IMR-90 (cell line): Measurements from ENCODE around the gene KLHDC10. TPM values are rescaled to one million over a fixed set of nuclear protein-coding genes. Genes with fewer than 3 reads are reported as not detected.

Experiments used
- ATAC-seq: fragments of 200-7000 bp; cut with Tn5 transposase; 2 replicates; pipeline ENCODE4 v1.9.1; 2020; ENCODE audit warnings: low read depth, mild to moderate bottlenecking, moderate library complexity
- BruUV-seq: library from RNA; stranded (reverse); fragments of 400-500 nt; replicated peaks from 2 replicates; lab custom pipeline; 2021; lab: Mats Ljungman, UMichigan
- CTCF ChIA-PET: fragments of 300-600 bp; formaldehyde crosslinking; extraction: SDS; loops from one replicate; lab custom pipeline; 2021; ENCODE audit warnings: antibody characterized with exemption; lab: Yijun Ruan, JAX
- POLR2A ChIA-PET: fragments of 300-600 bp; sonication (Branson Sonifier 250); formaldehyde crosslinking; loops from one replicate; lab custom pipeline; 2022; ENCODE audit warnings: antibody characterized with exemption; ENCODE audit not compliant: unreplicated experiment; lab: Charles Lee
- DNase-seq: peaks from one replicate; pipeline ENCODE4 v3.0.0; 2013
- H2AFZ ChIP-seq: replicated peaks from 2 replicates; pipeline ENCODE3; 2013; ENCODE audit warnings: low read length, mild to moderate bottlenecking; ENCODE audit not compliant: poor library complexity
- H2AK5ac ChIP-seq: 2 replicates; pipeline ENCODE4 v1.6.1; 2013; ENCODE audit warnings: low read depth, low read length, inconsistent platforms
- H2AK9ac ChIP-seq: replicated peaks from 2 replicates; pipeline ENCODE3; 2013; ENCODE audit warnings: mild to moderate bottlenecking, low read depth, low read length, moderate library complexity; ENCODE audit not compliant: poor library complexity
- H2BK120ac ChIP-seq: 2 replicates; pipeline ENCODE4 v1.6.1; 2013; ENCODE audit warnings: low read depth, low read length, inconsistent platforms
- H2BK15ac ChIP-seq: 3 replicates; pipeline ENCODE4 v1.6.1; 2013; ENCODE audit warnings: low read depth, low read length, inconsistent platforms
- H2BK20ac ChIP-seq: 2 replicates; pipeline ENCODE4 v1.6.1; 2013; ENCODE audit warnings: low read depth, mild to moderate bottlenecking, inconsistent platforms, low read length, moderate library complexity
- H2BK5ac ChIP-seq: 2 replicates; pipeline ENCODE4 v1.6.1; 2013; ENCODE audit warnings: mild to moderate bottlenecking, low read depth, low read length, inconsistent platforms; ENCODE audit not compliant: poor library complexity, severe bottlenecking
- H3K14ac ChIP-seq: replicated peaks from 2 replicates; pipeline ENCODE4 v1.6.1; 2013; ENCODE audit warnings: low read depth, low read length, inconsistent platforms
- H3K18ac ChIP-seq: 2 replicates; pipeline ENCODE4 v1.6.1; 2013; ENCODE audit warnings: low read depth, low read length, control low read depth
- H3K23ac ChIP-seq: 2 replicates; pipeline ENCODE4 v1.6.1; 2013; ENCODE audit warnings: low read depth, low read length, inconsistent platforms
- H3K27ac ChIP-seq: 2 replicates; pipeline ENCODE4 v1.5.1; 2013; ENCODE audit warnings: mild to moderate bottlenecking, control low read depth, low read length; ENCODE audit not compliant: insufficient read depth
- H3K27me3 ChIP-seq: 2 replicates; pipeline ENCODE4 v1.6.1; 2013; ENCODE audit warnings: low read length; ENCODE audit not compliant: control insufficient read depth, insufficient read depth
- H3K36me3 ChIP-seq: 2 replicates; pipeline ENCODE4 v1.6.1; 2013; ENCODE audit warnings: low read length, mixed read lengths; ENCODE audit not compliant: control insufficient read depth, insufficient read depth
- H3K4ac ChIP-seq: 2 replicates; pipeline ENCODE4 v1.6.1; 2013; ENCODE audit warnings: low read depth, low read length, inconsistent platforms
- H3K4me1 ChIP-seq: 2 replicates; pipeline ENCODE4 v1.6.1; 2013; ENCODE audit warnings: low read length, mixed read lengths; ENCODE audit not compliant: control insufficient read depth, insufficient read depth
- H3K4me2 ChIP-seq: 2 replicates; pipeline ENCODE4 v1.6.1; 2013; ENCODE audit warnings: low read depth, mild to moderate bottlenecking, control low read depth, low read length, moderate library complexity
- H3K4me3 ChIP-seq: 2 replicates; pipeline ENCODE4 v1.5.1; 2013; ENCODE audit warnings: low read depth, mild to moderate bottlenecking, control low read depth, low read length, moderate library complexity; ENCODE audit not compliant: insufficient read depth
- H3K56ac ChIP-seq: 2 replicates; pipeline ENCODE4 v1.6.1; 2013; ENCODE audit warnings: low read length, inconsistent platforms; ENCODE audit not compliant: insufficient read depth; ENCODE audit errors: extremely low read depth
- H3K79me1 ChIP-seq, 2 experiments: 2 replicates each; pipeline ENCODE4 v1.6.1; 2013; ENCODE audit warnings: low read length in 2 of 2, inconsistent platforms in 1 of 2, low read depth in 1 of 2
- H3K9ac ChIP-seq: 2 replicates; pipeline ENCODE4 v1.6.1; 2013; ENCODE audit warnings: low read depth, low read length, control low read depth
- H3K9me1 ChIP-seq: 2 replicates; pipeline ENCODE4 v1.6.1; 2013; ENCODE audit warnings: low read length, inconsistent platforms; ENCODE audit not compliant: insufficient read depth
- H3K9me3 ChIP-seq: 2 replicates; pipeline ENCODE4 v1.6.1; 2013; ENCODE audit warnings: low read length; ENCODE audit not compliant: control insufficient read depth, insufficient read depth
- H4K20me1 ChIP-seq: 2 replicates; pipeline ENCODE4 v1.6.1; 2013; ENCODE audit warnings: low read length, inconsistent platforms; ENCODE audit not compliant: insufficient read depth
- H4K5ac ChIP-seq: 2 replicates; pipeline ENCODE4 v1.6.1; 2013; ENCODE audit warnings: mild to moderate bottlenecking, low read depth, low read length, control low read depth
- H4K8ac ChIP-seq, 2 experiments: 2 replicates each; pipeline ENCODE4 v1.6.1; 2013; ENCODE audit warnings: low read depth in 2 of 2, low read length in 2 of 2, control low read depth in 1 of 2, inconsistent platforms in 1 of 2
- H4K91ac ChIP-seq: 2 replicates; pipeline ENCODE4 v1.6.1; 2013; ENCODE audit warnings: low read depth, low read length, inconsistent platforms; ENCODE audit not compliant: insufficient read depth
- CHD1 ChIP-seq: IDR thresholded peaks from 2 replicates; pipeline ENCODE4 v1.6.1; 2012; ENCODE audit warnings: low read depth, low read length, improper control_type of control experiment
- MAZ ChIP-seq: IDR thresholded peaks from 2 replicates; pipeline ENCODE4 v1.6.1; 2012; ENCODE audit warnings: low read depth, mild to moderate bottlenecking, low read length, improper control_type of control experiment, moderate library complexity, borderline replicate concordance
- WGBS, 2 experiments: methylation state at CpG; one replicate each; pipeline versions ENCODE4 v1.1.5 to v1.1.7; 2013; ENCODE audit warnings: missing lambda C conversion rate in 2 of 2; ENCODE audit not compliant: insufficient read length in 1 of 2; ENCODE audit errors: extremely low coverage in 2 of 2; 5-methylcytosine and 5-hydroxymethylcytosine counted together
- dilution Hi-C: fragments of 300-500 bp; cut with HindIII; formaldehyde crosslinking; loops from one replicate; pipeline ENCODE4 v1.14.3; 2018; ENCODE audit warnings: low sequenced_read_pairs; ENCODE audit not compliant: unreplicated experiment
- in situ Hi-C: fragments of 300-500 bp; cut with MboI; formaldehyde crosslinking; loops from 3 replicates; pipeline ENCODE4 v1.14.3; 2019; ENCODE audit warnings: low sequenced_read_pairs, inconsistent platforms, mixed read lengths
- intact Hi-C: fragments of 100-400 bp; cut with micrococcal nuclease; formaldehyde crosslinking; loops from 2 replicates; pipeline ENCODE4 v1.10.0; 2022
- polyA plus RNA-seq, 3 experiments: library from polyadenylated mRNA; depleted of rRNA; stranded (reverse); fragments of >200 nt; gene quantifications; 2 replicates each; pipeline ENCODE4 v1.2.3, GENCODE V29; 2012; ENCODE audit warnings: low replicate concordance in 1 of 3
- total RNA-seq: library from RNA; depleted of rRNA; stranded (reverse); fragments of >200 nt; gene quantifications from 2 replicates; pipeline ENCODE4 v1.2.3, GENCODE V29; 2012
- TF ChIP-seq, protein P1 (sequence below): conservative IDR thresholded peaks from 2 replicates; pipeline ENCODE4 v1.5.1; 2012; ENCODE audit warnings: mild to moderate bottlenecking, low read depth, low read length, improper control_type of control experiment

KLHDC10 gene
- total and polyA plus RNA-seq, 2 of the 4 experiments (the other 2 are of a cell fraction), result 12.4 to 27.1 TPM

DNA sequence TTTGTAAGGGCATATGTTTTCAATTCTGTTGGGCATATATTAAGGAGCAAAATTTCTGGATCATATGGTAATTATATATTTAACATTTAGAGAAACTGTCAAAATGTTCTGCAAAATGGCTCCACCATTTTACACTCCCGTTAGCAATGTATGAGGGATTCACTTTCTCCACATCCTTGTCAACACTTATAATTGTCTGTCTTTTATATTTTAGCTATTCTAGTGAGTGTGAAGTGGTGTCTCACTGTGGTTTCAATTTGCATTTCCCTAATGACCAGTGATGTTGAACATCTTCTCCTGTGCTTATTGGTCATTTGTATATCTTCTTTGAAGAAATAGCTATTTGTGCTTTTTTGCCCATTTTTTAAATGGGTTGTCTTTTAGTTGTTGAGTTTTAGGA, 8.1 kb upstream of the KLHDC10 start:
- H3K9me3 ChIP-seq, result no peaks in the 10 kb centered on the region
- H3K14ac ChIP-seq, result no peak overlapping the region
- no CpG with 5 or more reads among the region's 1 CpG for WGBS, 2 experiments
- H4K20me1 ChIP-seq, result no peaks in the 10 kb centered on the region
- ChIA-PET CTCF (interaction anchor here (0.6 to 1.3 kb wide), 2 partner anchors 55 to 696 kb away, joined by 3 to 5 read pairs; no protein-coding TSS in a partner anchor), POLR2A (no interaction called here)
- H2AFZ ChIP-seq, result no peak overlapping the region
- no TSS peak for BruUV-seq
- TF ChIP-seq, protein P1, sequence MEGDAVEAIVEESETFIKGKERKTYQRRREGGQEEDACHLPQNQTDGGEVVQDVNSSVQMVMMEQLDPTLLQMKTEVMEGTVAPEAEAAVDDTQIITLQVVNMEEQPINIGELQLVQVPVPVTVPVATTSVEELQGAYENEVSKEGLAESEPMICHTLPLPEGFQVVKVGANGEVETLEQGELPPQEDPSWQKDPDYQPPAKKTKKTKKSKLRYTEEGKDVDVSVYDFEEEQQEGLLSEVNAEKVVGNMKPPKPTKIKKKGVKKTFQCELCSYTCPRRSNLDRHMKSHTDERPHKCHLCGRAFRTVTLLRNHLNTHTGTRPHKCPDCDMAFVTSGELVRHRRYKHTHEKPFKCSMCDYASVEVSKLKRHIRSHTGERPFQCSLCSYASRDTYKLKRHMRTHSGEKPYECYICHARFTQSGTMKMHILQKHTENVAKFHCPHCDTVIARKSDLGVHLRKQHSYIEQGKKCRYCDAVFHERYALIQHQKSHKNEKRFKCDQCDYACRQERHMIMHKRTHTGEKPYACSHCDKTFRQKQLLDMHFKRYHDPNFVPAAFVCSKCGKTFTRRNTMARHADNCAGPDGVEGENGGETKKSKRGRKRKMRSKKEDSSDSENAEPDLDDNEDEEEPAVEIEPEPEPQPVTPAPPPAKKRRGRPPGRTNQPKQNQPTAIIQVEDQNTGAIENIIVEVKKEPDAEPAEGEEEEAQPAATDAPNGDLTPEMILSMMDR, result no peak
- TF ChIP-seq CHD1 (no peak), MAZ (no peak)
- H3K79me1 ChIP-seq, result no peaks in the 10 kb centered on the region
- H2AK9ac ChIP-seq, result no peak overlapping the region
- H3K4me3 ChIP-seq, result no peak overlapping the region
- intact Hi-C loops, result loop anchor here (2.0 kb wide), 1 partner anchor 661 kb away; no protein-coding TSS in a partner anchor
- no peak overlapping the region for H2BK5ac ChIP-seq
- ATAC-seq (no peak), DNase-seq (no peak)
- H3K4me1 ChIP-seq, result peaks cover 4% of the 10 kb centered on the region; the same call in 1 of the 2 replicates
- H2BK20ac ChIP-seq, result no peak overlapping the region
- H2BK15ac ChIP-seq, result no peak overlapping the region
- H3K56ac ChIP-seq, result no peak overlapping the region
- H3K18ac ChIP-seq, result no peak overlapping the region
- H3K4me2 ChIP-seq, result no peak overlapping the region
- H3K36me3 ChIP-seq, result no peaks in the 10 kb centered on the region
- H3K9me1 ChIP-seq, result no peaks in the 10 kb centered on the region
- H4K8ac ChIP-seq, result no peak overlapping the region
- no peak overlapping the region for H3K27ac ChIP-seq
- no peak overlapping the region for H3K4ac ChIP-seq
- dilution Hi-C loops, result no loop called here
- in situ Hi-C loops, result loop anchor here (10.0 kb wide), 1 partner anchor 663 kb away; no protein-coding TSS in a partner anchor
- no peak overlapping the region for H2AK5ac ChIP-seq
- no peak overlapping the region for H3K9ac ChIP-seq
- H4K5ac ChIP-seq, result no peak overlapping the region
- H2BK120ac ChIP-seq, result no peak overlapping the region
- H3K27me3 ChIP-seq, result no peaks in the 10 kb centered on the region; the same call in 1 of the 2 replicates
- no peak overlapping the region for H3K23ac ChIP-seq
- no peak overlapping the region for H4K91ac ChIP-seq
